ENCODE results near the gene GRIK1.

- TF ChIP-seq, protein P1, sequence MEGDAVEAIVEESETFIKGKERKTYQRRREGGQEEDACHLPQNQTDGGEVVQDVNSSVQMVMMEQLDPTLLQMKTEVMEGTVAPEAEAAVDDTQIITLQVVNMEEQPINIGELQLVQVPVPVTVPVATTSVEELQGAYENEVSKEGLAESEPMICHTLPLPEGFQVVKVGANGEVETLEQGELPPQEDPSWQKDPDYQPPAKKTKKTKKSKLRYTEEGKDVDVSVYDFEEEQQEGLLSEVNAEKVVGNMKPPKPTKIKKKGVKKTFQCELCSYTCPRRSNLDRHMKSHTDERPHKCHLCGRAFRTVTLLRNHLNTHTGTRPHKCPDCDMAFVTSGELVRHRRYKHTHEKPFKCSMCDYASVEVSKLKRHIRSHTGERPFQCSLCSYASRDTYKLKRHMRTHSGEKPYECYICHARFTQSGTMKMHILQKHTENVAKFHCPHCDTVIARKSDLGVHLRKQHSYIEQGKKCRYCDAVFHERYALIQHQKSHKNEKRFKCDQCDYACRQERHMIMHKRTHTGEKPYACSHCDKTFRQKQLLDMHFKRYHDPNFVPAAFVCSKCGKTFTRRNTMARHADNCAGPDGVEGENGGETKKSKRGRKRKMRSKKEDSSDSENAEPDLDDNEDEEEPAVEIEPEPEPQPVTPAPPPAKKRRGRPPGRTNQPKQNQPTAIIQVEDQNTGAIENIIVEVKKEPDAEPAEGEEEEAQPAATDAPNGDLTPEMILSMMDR (IDR thresholded peaks at IDR 0.05) = no peak
- TF ChIP-seq POLR2AphosphoS5 (IDR thresholded peaks at IDR 0.05; ENCODE audit: insufficient read depth in 1 of 2, low read depth in 1 of 2) = no peak
These were observed 65.9 kb downstream of the GRIK1 start for GRCh38 chr21:29873908-29874307.

Measured in vagina (tissue), 2 donors.